ENCODE data around the gene USP32.
"Not testable (repeated sequence)": the region's sequence is repeated elsewhere in the genome, so short reads cannot be mapped to it uniquely, and the experiment has no call there.

The USP32 gene

DNA sequence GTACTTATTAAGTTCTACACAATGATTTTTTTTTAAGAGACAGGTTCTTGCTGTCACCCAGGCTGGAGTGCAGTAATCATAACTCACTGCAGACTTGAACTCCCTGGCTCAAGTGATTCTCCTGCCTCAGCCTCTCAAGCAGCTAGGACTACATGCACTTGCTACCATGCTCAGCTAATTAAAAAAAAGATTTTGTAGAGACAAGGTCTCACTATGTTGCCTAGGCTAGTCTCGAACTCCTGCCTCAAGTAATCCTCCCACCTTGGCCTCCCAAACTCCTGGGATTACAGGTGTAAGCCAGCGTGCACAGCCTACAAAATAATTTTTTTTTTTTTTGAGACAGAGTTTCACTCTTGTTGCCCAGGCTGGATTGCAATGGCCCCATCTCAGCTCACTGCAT lies 22.2 kb downstream of the USP32 start:
- DNase-seq = no peak

DNA sequence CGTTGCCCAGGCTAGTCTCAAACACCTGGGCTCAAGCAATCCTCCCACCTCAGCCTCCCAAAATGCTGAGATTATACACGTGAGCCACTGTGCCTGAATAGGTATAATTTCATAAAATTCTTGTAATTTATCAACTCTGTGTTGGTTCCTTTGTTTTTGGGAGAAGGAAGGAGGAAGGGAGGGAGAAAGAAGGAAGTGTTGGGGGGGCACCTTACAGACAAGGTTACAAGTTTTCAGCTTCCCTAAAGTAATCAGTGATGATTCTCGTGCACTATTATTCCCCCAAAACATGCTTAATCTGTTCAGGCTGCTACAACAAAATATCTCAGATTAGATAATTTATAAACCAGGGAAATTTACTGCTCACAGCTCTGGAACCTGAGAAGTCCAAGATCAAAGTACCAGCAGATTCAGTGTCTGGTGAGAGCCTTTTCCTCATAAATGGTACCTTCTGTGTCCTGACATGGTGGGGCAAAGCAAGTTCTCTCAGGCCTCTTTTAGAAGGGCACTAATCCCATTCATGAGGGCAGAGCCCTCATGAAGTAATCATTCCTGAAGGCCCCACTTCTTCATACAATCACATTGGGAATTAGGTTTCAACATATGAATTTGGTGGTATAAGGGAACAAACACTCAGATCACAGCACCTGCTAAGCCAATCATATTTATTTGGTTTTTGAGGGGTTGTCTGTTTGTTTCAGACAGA lies 28.1 kb downstream of the USP32 start:
- DNase-seq = no peak

DNA sequence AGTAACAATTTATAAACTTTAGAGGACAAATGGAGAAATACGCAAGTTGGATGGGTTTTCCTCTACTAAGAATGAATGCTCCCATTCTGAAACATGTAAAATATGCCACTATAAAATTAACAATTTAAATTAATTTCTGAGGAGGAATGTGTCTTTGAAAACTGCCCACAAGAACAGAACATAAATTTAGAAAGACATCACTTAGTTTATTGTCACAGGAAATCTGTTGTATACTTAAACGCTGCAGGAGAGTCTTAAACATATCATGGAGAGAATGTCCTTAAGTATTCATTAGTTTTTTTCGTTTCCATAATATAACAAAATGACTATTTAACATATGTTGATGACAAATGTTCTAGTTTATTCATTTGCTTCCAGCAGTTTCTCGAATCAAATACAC lies 29.6 kb downstream of the USP32 start:
- DNase-seq = no peak

DNA sequence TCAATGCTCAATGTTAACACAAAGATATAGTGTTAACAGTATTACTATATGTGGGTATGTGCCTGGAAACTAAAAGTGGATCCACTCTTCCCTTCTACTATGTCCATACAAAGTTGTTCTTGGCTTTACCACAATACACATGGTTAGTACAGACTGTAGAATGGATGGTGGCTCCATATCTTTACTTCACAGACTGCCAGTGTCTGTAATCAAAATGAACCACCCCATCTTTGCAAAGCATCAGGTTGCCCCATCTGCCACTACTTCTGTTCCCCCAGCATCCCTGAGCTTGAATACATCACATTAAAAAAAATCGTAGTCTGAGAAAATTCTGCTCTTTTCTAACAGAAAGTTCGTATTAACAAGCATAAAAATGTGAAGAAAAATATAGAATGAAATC lies 30.0 kb downstream of the USP32 start:
- DNase-seq = no peak

GRCh38 chr17:60359415-60359814 lies 32.5 kb downstream of the USP32 start:
- DNase-seq = no peak

DNA sequence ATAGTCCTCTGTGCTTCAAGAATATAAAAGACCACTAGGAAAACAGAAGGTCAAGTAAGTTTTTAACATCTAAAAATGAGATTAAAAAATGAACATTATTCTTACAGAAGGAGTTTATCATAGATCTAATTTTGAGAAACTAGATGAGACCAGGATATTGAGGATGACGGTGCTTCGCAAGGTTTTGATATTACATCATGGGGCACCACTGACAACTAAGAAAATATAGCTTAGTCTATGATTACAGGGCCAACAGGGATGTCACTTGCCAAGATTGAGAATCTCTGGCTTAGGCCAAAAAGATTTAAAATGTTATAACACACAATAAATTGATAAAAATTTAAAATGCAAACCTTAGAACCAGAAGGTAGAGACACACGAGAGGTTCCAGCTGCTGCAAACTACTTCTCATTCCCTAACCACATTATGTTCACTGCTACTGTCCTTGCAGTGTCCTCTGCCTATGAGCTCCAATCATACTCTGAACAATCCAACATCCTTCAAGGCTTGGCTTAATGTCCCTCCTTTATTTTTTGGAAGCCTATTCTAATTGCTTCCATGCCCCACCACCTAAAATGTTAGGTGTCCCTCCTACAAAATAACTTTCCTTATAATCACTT lies 33.2 kb downstream of the USP32 start:
- no peak for DNase-seq

DNA sequence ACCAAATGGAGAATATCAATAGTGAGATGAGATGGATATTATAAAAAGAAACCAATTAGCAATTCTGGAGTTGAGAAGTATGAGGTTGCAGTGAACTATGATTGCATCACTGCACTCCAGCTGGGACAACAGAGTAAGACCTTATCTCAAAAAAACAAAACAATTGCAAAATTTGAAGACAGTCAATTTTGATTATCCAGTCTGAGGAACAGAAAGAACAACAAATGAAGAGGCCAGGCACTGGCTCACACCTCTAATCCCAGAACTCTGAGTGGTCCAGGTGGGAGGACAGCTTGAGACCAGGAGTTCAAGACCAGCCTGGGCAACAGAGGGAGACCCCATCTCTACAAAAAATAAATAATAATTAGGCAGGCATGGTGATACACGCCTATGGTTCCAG lies 35.0 kb downstream of the USP32 start:
- DNase-seq = no peak

DNA sequence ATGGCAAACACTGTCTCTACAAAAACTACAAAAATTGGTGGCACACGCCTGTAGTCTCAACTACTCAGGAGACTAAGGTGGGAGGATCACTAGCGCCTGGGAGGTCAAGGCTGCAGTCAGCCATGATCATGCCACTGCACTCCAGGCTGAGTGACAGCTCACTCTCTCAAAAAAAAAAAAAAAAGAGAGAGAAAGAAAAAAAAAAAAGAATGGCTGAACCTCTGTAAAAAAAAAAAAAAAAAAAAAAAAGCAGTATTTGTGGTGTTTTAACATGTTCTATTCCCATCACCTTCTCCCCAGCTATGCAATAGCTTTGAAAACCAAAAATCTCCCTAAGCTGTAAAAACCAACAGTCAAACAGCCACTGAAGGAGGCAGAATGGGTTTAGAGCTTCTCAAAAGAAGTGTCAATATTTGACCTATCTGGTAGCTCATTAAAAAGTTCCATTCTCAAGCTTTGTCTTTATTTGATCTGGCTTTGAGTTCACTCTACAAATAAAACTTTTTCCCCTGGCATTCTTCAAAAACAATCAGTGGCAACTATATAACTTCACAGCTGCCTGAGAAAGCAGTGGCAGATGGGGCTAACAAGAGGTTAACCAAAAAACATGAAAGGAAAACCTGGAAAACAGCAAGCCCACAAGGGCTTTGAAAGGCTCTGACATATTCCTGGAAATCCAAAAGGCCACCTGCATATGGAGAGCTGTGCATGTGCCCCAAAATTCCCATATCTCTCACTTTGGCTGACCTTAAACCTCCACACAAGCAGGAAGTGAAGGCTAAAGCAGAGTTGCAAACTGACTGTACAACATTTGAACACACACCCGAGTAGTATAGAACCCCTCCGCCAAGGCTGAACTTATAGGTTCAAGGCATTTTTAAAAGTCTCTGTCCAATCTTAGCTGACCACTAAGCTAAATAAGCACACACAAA lies 36.0 kb downstream of the USP32 start:
- no peak for DNase-seq

DNA sequence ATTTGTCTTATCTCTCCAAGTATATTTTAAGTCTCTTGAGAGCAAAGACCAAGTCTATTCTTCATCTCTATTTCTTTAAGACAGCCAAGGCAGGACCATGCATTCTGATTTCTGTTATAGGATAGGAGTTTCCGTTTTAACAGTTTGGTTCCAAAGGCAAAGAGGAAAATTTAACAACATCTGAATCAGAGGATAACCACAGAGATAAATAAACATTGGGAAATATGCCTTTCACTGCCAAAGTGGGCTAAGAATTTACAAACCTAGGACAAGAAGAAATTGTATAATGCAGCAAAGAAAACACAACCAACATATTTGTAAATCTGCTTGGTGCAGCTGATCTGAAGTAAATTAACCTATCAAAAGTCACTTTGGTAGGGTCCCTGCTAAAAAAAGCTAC lies 37.7 kb downstream of the USP32 start:
- no peak for DNase-seq

DNA sequence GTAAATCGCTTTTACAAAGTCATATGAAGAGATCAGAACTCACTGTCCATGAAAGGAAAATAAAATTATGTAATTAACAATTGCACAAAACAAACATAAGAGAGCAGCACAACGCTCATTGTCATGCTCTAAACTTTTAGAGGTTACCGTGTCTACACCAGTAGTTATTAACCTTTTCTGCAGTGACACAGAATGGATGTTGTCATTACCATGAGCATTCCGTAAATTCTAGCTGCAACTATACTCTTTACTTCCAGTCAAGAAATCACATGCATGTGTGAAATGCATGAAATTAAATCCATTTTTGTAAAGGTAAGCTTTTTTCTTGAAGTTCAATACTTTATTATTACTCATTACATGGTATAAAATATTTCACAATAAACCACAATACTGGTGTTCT lies 38.2 kb downstream of the USP32 start:
- DNase-seq = no peak

- DNase-seq = no peak
These were observed 39.4 kb downstream of the USP32 start for GRCh38 chr17:60352569-60352968.

DNA sequence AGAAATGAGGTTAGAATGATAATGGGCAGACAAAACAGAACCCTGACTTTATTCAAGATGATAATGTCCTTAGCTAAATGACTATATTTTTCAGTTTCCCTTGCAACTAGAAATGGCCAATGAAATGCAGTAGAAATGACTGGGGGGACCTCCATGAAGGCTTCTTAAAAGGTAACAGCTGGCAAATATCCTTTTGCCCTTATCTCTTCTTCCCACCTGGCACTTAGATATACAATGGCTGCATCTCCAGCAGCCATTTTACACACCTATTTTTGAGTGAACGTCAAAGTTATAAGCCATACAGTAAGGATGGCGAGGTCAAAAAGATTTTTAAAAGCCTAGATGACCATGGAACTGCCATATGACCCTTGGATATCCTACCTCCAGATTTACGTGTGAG lies 39.9 kb downstream of the USP32 start:
- DNase-seq = no peak

GRCh38 chr17:60351012-60351695 lies 40.8 kb downstream of the USP32 start:
- DNase-seq = no peak

GRCh38 chr17:60348616-60349015 lies 43.3 kb downstream of the USP32 start:
- DNase-seq = no peak

- no peak for DNase-seq
These were observed 46.7 kb downstream of the USP32 start for GRCh38 chr17:60345233-60345632.

- not testable (repeated sequence) for DNase-seq
These were observed 49.4 kb downstream of the USP32 start for GRCh38 chr17:60342492-60342891.

DNA sequence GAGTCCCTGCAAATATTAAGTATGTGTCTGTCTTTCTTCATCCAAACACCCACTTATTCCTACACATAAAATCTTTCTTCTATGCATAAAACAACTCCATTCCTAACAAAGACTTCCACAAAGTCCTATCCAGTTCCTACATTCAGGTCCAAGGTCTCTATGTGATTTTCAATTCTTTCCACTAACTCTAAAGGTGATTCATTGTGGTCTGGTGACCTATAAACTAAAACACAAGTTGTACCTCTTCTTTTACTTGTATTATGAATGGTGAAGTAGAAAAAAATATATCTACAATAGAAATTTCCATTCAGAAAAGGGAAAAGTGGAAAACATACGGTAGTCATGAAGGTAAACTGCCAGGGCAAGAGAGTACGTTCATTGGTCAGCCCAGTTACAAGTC lies 56.6 kb downstream of the USP32 start:
- DNase-seq = no peak

- DNase-seq = no peak
These were observed 58.3 kb downstream of the USP32 start for GRCh38 chr17:60333628-60334031.

DNA sequence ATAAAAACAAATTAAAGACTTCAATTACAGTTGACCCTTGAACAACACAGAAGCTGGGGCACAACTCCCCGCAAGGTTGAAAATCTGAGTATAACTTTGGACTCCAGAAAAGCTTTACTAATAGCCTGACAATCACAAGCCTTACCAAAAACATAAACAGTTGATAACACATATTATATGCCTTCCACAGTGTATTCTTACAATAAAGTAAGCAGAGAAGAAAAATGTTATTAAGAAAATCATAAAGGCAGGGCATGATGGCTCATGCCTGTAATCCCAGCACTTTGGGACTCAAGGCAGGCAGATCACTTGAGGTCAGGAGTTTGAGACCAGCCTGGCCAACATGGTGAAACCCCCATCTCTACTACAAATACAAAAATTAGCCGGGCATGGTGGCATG lies 58.9 kb downstream of the USP32 start:
- not testable (repeated sequence) for DNase-seq

DNA sequence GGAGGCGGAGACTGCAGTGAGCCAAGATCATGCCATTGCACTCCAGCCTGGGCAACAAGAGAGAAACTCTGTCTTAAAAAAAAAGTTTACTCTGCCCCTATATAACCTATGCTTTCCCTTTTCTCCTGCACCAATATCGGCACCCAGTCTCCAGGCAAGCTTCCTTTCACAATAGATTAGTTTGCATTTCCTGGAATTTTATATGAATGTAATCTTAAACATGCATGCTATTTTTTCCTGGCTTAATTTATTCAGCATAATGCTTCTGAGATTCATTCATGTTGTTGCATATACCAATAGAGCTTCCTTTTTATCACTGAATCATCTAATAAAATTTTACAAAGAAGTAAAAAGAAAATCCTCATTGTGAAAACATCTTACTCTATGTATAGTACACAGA lies 59.4 kb downstream of the USP32 start:
- no peak for DNase-seq

GRCh38 chr17:60330731-60331130 lies 61.2 kb downstream of the USP32 start:
- DNase-seq = no peak

- DNase-seq = no peak
These were observed 63.3 kb downstream of the USP32 start for GRCh38 chr17:60328679-60329078.

GRCh38 chr17:60327901-60328273 lies 64.0 kb downstream of the USP32 start:
- DNase-seq = no peak

Measured in KG1 (cell line).